Testis (tissue), 2 donors: Measurements from ENCODE around the gene ING3.

Experiments
- CTCF ChIP-seq, 3 experiments: fragments of 450-650 bp in 2 of 3; fragments of 200-600 bp in 1 of 3; sonication (generic) in 1 of 3; IDR thresholded peaks; one replicate each; pipeline ENCODE4 v1.5.1; 2016 to 2019; ENCODE audit warnings: antibody characterized with exemption in 3 of 3, mild to moderate bottlenecking in 2 of 3, moderate library complexity in 1 of 3
- POLR2A ChIP-seq: fragments of 450-650 bp; IDR thresholded peaks from one replicate; pipeline ENCODE4 v1.6.1; 2017; ENCODE audit warnings: antibody characterized with exemption, mild to moderate bottlenecking, moderate library complexity

DNA sequence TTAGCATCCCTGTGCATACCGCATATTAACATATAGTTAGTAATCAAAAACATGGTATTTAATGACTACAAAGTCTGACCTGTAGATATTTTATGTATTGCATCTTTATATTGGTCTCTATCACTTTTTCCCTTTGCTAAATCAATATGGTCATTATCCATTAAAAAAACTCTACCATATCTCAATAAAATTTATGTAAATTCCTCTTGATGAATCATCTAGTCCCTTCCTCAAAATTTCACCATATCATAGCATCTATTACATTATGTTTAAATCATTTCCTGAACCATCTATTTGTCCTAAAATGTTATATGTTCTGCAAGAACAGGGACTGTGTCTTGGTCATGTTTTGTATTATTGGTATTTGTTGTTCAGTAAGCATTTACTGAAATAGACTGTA, 7.7 kb upstream of the ING3 start:
- no peak for TF ChIP-seq CTCF (IDR thresholded peaks at IDR 0.05)
- TF ChIP-seq POLR2A = no peak
